ENCODE measurements around the gene GSE1. TPM values are rescaled to one million over a fixed set of nuclear protein-coding genes. Genes with fewer than 3 reads are reported as not detected.

Gene GSE1
- total RNA-seq, 4 donors from 2014 or later, result 57.1 to 208 (median 90.5) TPM

DNA sequence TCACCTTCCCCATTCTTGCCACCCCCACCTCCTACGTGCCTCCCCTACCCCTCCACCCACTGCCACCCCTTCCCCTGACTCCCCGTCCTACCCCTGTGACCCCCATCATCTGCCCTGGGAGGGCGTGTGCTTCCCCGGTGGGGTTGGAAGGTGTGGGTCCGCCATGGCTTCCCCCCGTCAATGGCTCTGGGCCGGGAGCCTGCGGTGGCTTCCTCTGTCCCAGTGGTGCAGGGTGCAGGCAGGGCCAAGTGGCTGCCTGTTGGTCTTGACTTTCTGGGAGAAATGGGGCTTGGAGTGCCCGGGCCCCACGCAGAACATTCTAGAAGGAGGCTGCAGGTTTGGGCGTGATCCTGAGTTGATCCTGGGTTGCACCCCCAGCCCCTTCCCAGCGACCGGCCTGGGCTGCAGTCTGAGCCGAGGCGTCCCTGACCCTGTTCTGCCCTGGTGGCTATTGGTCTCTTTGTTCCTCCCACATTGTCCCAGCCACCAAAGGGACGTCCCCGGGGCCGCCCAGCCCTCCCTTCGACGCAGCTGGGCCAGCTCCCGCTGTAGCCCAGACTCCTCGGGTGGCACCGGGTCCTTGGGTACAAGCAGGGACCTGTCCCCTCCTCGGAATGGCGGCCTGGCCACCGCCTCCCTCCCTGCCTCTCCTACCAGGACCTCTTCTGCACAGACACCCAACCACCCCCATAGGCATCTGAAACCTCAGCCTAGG, 25.7 kb downstream of the GSE1 start:
- TF ChIP-seq, protein P1, sequence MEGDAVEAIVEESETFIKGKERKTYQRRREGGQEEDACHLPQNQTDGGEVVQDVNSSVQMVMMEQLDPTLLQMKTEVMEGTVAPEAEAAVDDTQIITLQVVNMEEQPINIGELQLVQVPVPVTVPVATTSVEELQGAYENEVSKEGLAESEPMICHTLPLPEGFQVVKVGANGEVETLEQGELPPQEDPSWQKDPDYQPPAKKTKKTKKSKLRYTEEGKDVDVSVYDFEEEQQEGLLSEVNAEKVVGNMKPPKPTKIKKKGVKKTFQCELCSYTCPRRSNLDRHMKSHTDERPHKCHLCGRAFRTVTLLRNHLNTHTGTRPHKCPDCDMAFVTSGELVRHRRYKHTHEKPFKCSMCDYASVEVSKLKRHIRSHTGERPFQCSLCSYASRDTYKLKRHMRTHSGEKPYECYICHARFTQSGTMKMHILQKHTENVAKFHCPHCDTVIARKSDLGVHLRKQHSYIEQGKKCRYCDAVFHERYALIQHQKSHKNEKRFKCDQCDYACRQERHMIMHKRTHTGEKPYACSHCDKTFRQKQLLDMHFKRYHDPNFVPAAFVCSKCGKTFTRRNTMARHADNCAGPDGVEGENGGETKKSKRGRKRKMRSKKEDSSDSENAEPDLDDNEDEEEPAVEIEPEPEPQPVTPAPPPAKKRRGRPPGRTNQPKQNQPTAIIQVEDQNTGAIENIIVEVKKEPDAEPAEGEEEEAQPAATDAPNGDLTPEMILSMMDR (IDR thresholded peaks at IDR 0.05; ENCODE audit: low read depth), result no peak

GRCh38 chr16:85639529-85640253, 26.6 kb downstream of the GSE1 start:
- TF ChIP-seq, protein P1 (IDR thresholded peaks at IDR 0.05; ENCODE audit: low read depth), result no peak

DNA sequence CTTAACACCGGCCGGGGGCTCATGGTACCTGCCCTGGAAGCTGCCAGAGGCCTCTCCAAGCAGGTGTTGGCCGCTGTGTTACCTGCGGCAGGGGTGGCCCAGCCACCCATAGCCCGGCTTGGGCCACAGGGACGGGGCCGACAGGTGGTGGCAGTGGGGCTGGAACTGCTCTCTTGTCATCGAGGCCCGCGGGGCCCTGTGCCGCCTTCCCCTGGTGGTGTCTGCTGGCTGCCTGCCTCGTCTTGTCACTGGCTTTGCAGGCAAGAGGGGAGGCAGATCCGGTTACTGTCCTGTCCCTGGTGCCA, 27.1 kb downstream of the GSE1 start:
- TF ChIP-seq, protein P1 (IDR thresholded peaks at IDR 0.05; ENCODE audit: low read depth), result no peak

DNA sequence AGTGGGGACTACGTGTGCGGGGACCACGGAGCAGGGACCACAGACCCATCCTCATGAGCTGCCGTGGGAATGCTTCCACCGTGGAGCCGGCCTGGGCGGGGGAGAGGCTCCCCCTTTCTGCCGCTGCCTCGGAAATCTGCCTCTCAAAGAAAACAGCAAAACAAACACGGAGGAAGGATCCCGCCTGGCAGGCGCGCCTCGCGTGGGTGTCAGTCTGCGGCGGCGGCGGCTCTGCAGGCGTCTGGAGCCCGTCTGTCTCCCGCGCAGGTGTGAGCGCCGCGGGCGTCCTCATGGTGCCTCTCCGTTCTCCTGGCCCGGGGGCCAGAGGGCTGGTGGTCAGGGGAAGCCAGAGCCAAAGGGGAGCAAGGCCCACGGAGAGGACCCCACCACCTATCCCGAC, 27.5 kb downstream of the GSE1 start:
- TF ChIP-seq, protein P1 (IDR thresholded peaks at IDR 0.05; ENCODE audit: low read depth), result no peak

DNA sequence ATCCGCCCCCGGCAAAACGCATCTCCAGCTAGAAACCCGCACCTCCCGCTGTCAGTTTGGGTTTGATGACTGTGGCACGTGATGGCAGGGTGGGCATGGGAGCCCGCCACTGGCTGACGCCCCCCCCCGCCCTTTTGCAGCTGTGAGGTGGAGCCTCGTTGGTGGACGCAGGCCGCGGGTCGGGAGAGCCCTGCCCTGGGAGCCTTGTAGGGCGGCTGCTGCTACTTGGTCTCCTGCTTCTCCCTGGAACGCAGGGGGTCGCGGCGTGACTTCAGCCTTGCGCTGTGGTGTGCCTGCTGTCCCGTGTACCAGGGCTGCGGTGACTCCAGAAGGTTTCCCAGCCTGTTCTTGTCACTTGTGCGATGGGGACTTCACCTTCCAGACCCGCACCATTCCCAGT, 28.2 kb downstream of the GSE1 start:
- TF ChIP-seq, protein P1 (IDR thresholded peaks at IDR 0.05; ENCODE audit: low read depth), result no peak

DNA sequence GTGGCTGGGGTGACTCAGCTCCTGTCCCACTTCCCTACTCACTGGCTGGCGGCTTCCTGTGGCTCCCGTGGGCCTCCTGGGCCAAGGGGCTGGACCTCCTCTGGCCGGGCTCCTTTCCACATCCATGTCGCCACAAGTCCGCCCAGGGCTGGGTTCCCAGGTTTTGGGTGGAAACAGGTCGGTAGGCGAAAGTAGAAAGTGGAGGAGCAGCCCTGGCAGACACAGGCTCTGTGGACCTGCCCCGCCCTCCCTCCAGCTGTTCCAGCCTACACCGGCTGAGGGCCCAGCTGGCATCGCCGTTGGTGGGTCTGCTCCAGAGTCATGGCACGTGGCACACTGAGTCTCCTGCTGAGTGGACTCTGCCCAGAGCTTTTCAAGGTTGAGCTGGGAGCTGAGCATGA, 28.7 kb downstream of the GSE1 start:
- TF ChIP-seq, protein P1 (IDR thresholded peaks at IDR 0.05; ENCODE audit: low read depth), result no peak

DNA sequence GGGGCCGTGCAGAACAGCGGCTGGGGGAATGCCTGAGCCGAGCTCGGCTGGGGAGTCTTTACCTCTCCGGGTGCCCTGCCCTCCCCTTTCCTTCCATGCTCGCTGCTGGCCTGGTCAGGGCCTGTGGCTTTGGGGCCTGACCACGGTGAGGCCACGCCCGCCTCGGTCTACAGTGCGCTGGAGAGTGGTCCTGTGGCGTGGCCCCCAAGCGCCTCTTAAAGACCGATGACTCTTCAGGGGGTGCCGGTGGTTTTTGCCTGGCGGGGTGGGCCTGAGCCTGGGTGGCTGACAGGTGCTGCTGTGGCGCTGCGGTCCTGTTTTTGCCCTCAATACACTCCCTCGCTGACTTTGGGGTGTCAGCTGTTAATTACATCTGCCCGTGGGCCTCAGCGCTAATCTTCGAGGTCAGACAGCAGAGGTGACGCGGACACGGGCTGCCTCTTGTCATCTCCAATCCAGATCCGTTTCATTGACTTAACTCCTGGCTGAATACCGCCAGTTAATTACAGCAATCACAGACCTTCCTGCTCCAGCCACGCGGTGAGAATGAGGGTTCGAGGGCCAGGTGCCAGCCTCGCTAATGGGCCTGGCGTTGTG, 29.7 kb downstream of the GSE1 start:
- TF ChIP-seq, protein P1 (IDR thresholded peaks at IDR 0.05; ENCODE audit: low read depth), result no peak

Data from subcutaneous adipose tissue (tissue), 4 donors.